Upper lobe of left lung (tissue), 6 donors: ENCODE results near the gene ANKRD28. TPM values are rescaled to one million over a fixed set of nuclear protein-coding genes. Genes with fewer than 3 reads are reported as not detected.

Source experiments
- ATAC-seq, 2 donors: fragments of 200-7000 bp; cut with Tn5 transposase; one replicate each; pipeline ENCODE4 v1.9.1; 2022; ENCODE audit warnings: mild to moderate bottlenecking in 2 of 2, moderate library complexity in 2 of 2; ENCODE audit not compliant: low FRiP score in 2 of 2
- DNase-seq, 2 donors: peaks; one replicate each; pipeline ENCODE4 v3.0.0-alpha.2; 2019 to 2020
- H3K27ac ChIP-seq, 4 donors: fragments of 200-600 bp; sonication (generic); one replicate each; pipeline ENCODE4 v1.5.1; 2016 to 2019
- H3K27me3 ChIP-seq, 4 donors: fragments of 200-600 bp; sonication (generic); one replicate each; pipeline ENCODE4 v1.5.1; 2017 to 2019
- H3K36me3 ChIP-seq, 4 donors: fragments of 200-600 bp; sonication (generic); one replicate each; pipeline ENCODE4 v1.5.1; 2016 to 2019
- H3K4me1 ChIP-seq, 4 donors: fragments of 200-600 bp; sonication (generic); one replicate each; pipeline ENCODE4 v1.5.1; 2018 to 2019
- H3K4me3 ChIP-seq, 4 donors: fragments of 200-600 bp; sonication (generic); one replicate each; pipeline ENCODE4 v1.5.1; 2017 to 2019; ENCODE audit warnings: mild to moderate bottlenecking in 2 of 4, moderate library complexity in 1 of 4
- H3K9me3 ChIP-seq, 4 donors: fragments of 200-600 bp; sonication (generic); one replicate each; pipeline ENCODE4 v1.5.1; 2018 to 2019
- EP300 ChIP-seq, 4 donors: sonication (generic); formaldehyde crosslinking; IDR thresholded peaks; one replicate each; pipeline ENCODE4 v1.5.1; 2017; ENCODE audit warnings: antibody characterized with exemption in 4 of 4, control low read depth in 2 of 4
- POLR2A ChIP-seq, 4 donors: fragments of 450-650 bp; IDR thresholded peaks; one replicate each; pipeline ENCODE4 v1.5.1; 2016 to 2017; ENCODE audit warnings: antibody characterized with exemption in 4 of 4, mild to moderate bottlenecking in 2 of 4
- POLR2AphosphoS5 ChIP-seq, 2 donors: sonication (generic); formaldehyde crosslinking; IDR thresholded peaks; one replicate each; pipeline ENCODE4 v1.5.1; 2017; ENCODE audit warnings: antibody characterized with exemption in 2 of 2
- WGBS, 2 donors: methylation state at CpG; one replicate each; pipeline ENCODE4 v1.1.5; 2017 to 2018; 5-methylcytosine and 5-hydroxymethylcytosine counted together
- total RNA-seq, 6 donors: library from RNA; depleted of rRNA in 4 of 6; stranded (reverse); fragments of >200 nt in 4 of 6; gene quantifications; one replicate each; pipeline versions ENCODE4 v1.1.0 to v1.2.1, GENCODE V29; 2016 to 2021
- TF ChIP-seq, protein P1 (sequence below), 6 experiments: fragments of 450-650 bp in 4 of 6; fragments of 200-600 bp in 2 of 6; sonication (generic) in 2 of 6; IDR thresholded peaks; one replicate each; pipeline ENCODE4 v1.5.1; 2016 to 2019; ENCODE audit warnings: antibody characterized with exemption in 6 of 6
- donor health status: DM: no; HTN: no; CAD: no; lungs with moderate emphysema.
- donor health status: DM: no; HTN: yes; CAD: no; lungs with severe emphysema.

Gene ANKRD28
- total RNA-seq, 6 donors from 2014 or later = 31.6 to 107 (median 55.5) TPM

DNA sequence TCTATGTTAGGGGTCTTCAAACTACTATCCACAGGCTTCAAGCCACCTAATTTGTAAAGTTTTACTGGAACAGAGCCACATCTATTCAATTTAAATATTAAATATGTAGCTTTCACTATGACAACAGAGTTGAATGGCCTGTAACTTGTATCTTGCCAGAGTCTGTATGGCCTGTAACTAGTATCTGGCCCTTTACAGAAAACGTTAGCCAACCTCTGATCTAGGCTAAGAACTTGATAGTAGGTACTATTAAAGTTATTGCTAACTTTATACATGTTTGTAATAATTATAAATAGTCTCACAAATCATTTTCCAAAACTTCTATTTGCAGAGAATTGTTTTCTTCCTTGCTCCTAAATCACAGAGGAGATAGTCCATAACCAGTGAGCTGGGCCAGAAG is 40.0 kb downstream of the ANKRD28 start:
- Histone ChIP-seq H3K27ac (no peak overlapping the region), H3K4me1 (peaks cover 0 to 6% (median 0%) of the 10 kb centered on the region in 4 donors), H3K9me3 (no peaks in the 10 kb centered on the region), H3K36me3 (no peaks in the 10 kb centered on the region), H3K27me3 (no peaks in the 10 kb centered on the region), H3K4me3 (no peak overlapping the region)
- TF ChIP-seq POLR2A (IDR thresholded peaks at IDR 0.05) (no peak), EP300 (IDR thresholded peaks at IDR 0.05) (no peak), POLR2AphosphoS5 (IDR thresholded peaks at IDR 0.05) (no peak)
- TF ChIP-seq, protein P1, sequence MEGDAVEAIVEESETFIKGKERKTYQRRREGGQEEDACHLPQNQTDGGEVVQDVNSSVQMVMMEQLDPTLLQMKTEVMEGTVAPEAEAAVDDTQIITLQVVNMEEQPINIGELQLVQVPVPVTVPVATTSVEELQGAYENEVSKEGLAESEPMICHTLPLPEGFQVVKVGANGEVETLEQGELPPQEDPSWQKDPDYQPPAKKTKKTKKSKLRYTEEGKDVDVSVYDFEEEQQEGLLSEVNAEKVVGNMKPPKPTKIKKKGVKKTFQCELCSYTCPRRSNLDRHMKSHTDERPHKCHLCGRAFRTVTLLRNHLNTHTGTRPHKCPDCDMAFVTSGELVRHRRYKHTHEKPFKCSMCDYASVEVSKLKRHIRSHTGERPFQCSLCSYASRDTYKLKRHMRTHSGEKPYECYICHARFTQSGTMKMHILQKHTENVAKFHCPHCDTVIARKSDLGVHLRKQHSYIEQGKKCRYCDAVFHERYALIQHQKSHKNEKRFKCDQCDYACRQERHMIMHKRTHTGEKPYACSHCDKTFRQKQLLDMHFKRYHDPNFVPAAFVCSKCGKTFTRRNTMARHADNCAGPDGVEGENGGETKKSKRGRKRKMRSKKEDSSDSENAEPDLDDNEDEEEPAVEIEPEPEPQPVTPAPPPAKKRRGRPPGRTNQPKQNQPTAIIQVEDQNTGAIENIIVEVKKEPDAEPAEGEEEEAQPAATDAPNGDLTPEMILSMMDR (IDR thresholded peaks at IDR 0.05) = no peak
- 95 to 100% methylated on average over 1 of the region's 1 CpG for WGBS, 2 donors
- DNase-seq (no peak), ATAC-seq (no peak)

DNA sequence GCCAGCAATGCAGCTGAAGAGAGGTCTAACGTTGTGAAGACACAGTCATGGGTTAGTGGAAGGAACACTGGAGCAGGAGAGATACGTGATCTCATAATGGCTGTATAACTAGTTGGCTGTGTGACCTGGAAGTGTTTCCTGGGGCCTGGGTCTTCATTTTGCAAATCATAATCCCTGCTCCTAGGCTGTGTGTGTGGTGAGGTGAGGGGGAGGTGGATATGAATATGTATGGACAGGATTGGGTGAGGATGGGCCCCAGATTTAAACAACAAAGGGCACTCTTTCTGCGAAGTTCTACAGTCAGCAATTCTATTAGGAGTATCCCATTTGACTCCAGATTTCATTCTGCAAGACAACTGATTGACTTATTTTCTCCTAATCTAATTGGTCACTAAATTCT is 41.3 kb downstream of the ANKRD28 start:
- 88 to 90% methylated on average over 3 of the region's 3 CpGs for WGBS, 2 donors
- no peak for DNase-seq
- Histone ChIP-seq H3K9me3 (no peaks in the 10 kb centered on the region), H3K4me3 (no peak overlapping the region), H3K4me1 (peaks cover 0 to 9% (median 2%) of the 10 kb centered on the region in 4 donors), H3K27ac (no peak overlapping the region), H3K36me3 (peaks cover 0 to 2% (median 0%) of the 10 kb centered on the region in 4 donors), H3K27me3 (no peaks in the 10 kb centered on the region)
- TF ChIP-seq, protein P1 (IDR thresholded peaks at IDR 0.05) = no peak
- TF ChIP-seq EP300 (IDR thresholded peaks at IDR 0.05) (no peak), POLR2AphosphoS5 (IDR thresholded peaks at IDR 0.05) (no peak), POLR2A (IDR thresholded peaks at IDR 0.05) (no peak)
- ATAC-seq = no peak

DNA sequence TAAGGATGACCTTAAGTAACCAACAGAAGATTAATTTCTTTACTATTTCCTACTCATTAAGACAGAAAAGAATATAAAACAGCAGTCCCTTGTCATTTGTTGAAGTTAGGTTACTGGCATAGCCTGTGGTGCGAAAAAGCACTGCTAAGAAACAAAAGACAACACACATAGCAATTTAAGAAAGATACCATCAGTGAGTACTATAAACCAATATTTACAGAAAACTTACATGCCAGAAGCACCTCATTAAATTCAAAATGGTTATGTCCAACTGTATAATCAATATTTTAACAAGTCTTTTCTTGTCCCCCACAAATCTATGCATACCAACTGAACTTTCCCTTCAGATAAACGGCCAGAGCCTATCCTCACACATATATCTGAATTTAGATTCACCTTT is 42.0 kb downstream of the ANKRD28 start:
- 84 to 95% methylated on average over 2 of the region's 2 CpGs for WGBS, 2 donors
- no peak for DNase-seq

DNA sequence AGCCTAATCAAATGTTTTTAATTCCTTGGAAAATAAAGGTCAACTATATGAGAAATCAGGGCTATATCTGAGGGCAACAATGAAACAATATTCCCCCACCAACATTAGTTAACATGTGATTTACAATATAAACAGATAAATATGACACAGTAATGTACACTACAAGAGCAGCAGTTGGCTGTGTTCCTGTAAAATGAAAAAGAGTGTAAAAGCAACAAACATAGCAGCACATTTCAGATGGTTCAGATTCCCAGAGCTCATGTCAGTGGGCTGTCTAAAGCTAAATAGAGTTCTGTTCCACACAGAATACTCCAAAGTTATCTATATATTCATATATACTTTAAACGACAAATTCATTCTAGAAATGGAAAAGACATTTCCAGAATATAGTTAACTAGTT is 42.6 kb downstream of the ANKRD28 start:
- DNase-seq (no peak), ATAC-seq (no peak)
- TF ChIP-seq POLR2AphosphoS5 (IDR thresholded peaks at IDR 0.05) (no peak), EP300 (IDR thresholded peaks at IDR 0.05) (no peak), POLR2A (IDR thresholded peaks at IDR 0.05) (no peak)
- TF ChIP-seq, protein P1 (IDR thresholded peaks at IDR 0.05) = no peak
- WGBS, 2 donors = 77 to 92% methylated on average over 1 of the region's 1 CpG
- peaks cover 0 to 9% (median 2%) of the 10 kb centered on the region in 4 donors for H3K4me1 ChIP-seq
- H3K36me3 ChIP-seq = peaks cover 0 to 7% (median 0%) of the 10 kb centered on the region in 4 donors
- H3K27ac ChIP-seq = no peak overlapping the region
- H3K9me3 ChIP-seq = no peaks in the 10 kb centered on the region
- H3K27me3 ChIP-seq = no peaks in the 10 kb centered on the region
- no peak overlapping the region for H3K4me3 ChIP-seq

More for the DNA sequence above, 42.0 kb downstream of the ANKRD28 start:
- no peak overlapping the region for H3K27ac ChIP-seq
- H3K4me3 ChIP-seq = no peak overlapping the region
- TF ChIP-seq POLR2A (IDR thresholded peaks at IDR 0.05) (no peak), EP300 (IDR thresholded peaks at IDR 0.05) (no peak), POLR2AphosphoS5 (IDR thresholded peaks at IDR 0.05) (no peak)
- TF ChIP-seq, protein P1 (IDR thresholded peaks at IDR 0.05) = no peak
- no peaks in the 10 kb centered on the region for H3K27me3 ChIP-seq
- no peak for ATAC-seq
- H3K36me3 ChIP-seq = peaks cover 0 to 7% (median 0%) of the 10 kb centered on the region in 4 donors
- H3K9me3 ChIP-seq = no peaks in the 10 kb centered on the region
- H3K4me1 ChIP-seq = peaks cover 0 to 9% (median 2%) of the 10 kb centered on the region in 4 donors

DNA sequence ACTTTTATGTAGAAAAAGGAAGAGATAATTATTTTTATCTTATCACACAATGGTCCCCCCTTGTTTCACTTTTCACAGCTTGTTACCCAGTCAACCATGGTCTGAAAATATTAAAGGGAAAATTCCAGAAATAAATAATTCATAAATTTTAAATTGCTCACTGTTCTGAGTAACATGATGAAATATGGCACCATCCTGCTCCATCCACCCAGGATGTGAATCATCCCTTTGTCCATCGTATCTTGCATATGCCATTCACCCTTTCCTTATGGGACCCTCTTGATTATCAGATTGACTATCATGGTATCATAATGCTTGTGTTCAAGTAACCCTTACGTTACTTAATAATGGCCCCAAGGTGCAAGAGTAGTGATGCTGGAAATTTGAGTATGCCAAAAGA is 43.7 kb downstream of the ANKRD28 start:
- TF ChIP-seq, protein P1 (IDR thresholded peaks at IDR 0.05) = no peak
- no peak for TF ChIP-seq EP300 (IDR thresholded peaks at IDR 0.05)
- ATAC-seq = no peak
- Histone ChIP-seq H3K27me3 (no peaks in the 10 kb centered on the region), H3K4me3 (no peak overlapping the region), H3K36me3 (peaks cover 0 to 13% (median 0%) of the 10 kb centered on the region in 4 donors), H3K9me3 (no peaks in the 10 kb centered on the region), H3K4me1 (peaks cover 0 to 9% (median 2%) of the 10 kb centered on the region in 4 donors), H3K27ac (no peak overlapping the region)
- DNase-seq = no peak
- 80 to 86% methylated on average over 2 of the region's 2 CpGs for WGBS, 2 donors
